Panc1 (cell line): ENCODE data around the gene SLX9.

Experiments used
- CTCF ChIP-seq: fragments of 450-650 bp; IDR thresholded peaks from 2 replicates; pipeline ENCODE4 v1.5.1; 2017; ENCODE audit warnings: mild to moderate bottlenecking
- POLR2AphosphoS5 ChIP-seq: IDR thresholded peaks from 2 replicates; pipeline ENCODE4 v1.6.1; 2012; ENCODE audit warnings: mild to moderate bottlenecking, low read depth, low read length, moderate library complexity
- SIN3A ChIP-seq: IDR thresholded peaks from 2 replicates; pipeline ENCODE4 v1.6.1; 2012; ENCODE audit warnings: low read depth, mild to moderate bottlenecking, low read length, moderate library complexity, borderline replicate concordance; ENCODE audit not compliant: insufficient read depth
- TF ChIP-seq, protein P1 (sequence below), 2 experiments: IDR thresholded peaks; 2 replicates each; pipeline ENCODE4 v1.6.1; 2011 to 2012; ENCODE audit warnings: low read depth in 2 of 2, control low read depth in 1 of 2, low read length in 1 of 2, mild to moderate bottlenecking in 1 of 2, moderate library complexity in 1 of 2; ENCODE audit not compliant: insufficient read depth in 1 of 2

GRCh38 chr21:45010860-45011259 lies 71.0 kb downstream of the SLX9 start:
- TF ChIP-seq POLR2AphosphoS5 (no peak), CTCF (no peak), SIN3A (no peak)
- TF ChIP-seq, protein P1, sequence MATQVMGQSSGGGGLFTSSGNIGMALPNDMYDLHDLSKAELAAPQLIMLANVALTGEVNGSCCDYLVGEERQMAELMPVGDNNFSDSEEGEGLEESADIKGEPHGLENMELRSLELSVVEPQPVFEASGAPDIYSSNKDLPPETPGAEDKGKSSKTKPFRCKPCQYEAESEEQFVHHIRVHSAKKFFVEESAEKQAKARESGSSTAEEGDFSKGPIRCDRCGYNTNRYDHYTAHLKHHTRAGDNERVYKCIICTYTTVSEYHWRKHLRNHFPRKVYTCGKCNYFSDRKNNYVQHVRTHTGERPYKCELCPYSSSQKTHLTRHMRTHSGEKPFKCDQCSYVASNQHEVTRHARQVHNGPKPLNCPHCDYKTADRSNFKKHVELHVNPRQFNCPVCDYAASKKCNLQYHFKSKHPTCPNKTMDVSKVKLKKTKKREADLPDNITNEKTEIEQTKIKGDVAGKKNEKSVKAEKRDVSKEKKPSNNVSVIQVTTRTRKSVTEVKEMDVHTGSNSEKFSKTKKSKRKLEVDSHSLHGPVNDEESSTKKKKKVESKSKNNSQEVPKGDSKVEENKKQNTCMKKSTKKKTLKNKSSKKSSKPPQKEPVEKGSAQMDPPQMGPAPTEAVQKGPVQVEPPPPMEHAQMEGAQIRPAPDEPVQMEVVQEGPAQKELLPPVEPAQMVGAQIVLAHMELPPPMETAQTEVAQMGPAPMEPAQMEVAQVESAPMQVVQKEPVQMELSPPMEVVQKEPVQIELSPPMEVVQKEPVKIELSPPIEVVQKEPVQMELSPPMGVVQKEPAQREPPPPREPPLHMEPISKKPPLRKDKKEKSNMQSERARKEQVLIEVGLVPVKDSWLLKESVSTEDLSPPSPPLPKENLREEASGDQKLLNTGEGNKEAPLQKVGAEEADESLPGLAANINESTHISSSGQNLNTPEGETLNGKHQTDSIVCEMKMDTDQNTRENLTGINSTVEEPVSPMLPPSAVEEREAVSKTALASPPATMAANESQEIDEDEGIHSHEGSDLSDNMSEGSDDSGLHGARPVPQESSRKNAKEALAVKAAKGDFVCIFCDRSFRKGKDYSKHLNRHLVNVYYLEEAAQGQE (IDR thresholded peaks at IDR 0.05; ENCODE audit: insufficient read depth in 1 of 2, low read depth in 2 of 2, low read length in 1 of 2): no peak
